Caki2 (cell line): ENCODE results near the gene RECQL5. TPM values are rescaled to one million over a fixed set of nuclear protein-coding genes. Genes with fewer than 3 reads are reported as not detected.

ENCODE experiments used
- DNase-seq: peaks from one replicate; pipeline ENCODE4 v3.0.0-alpha.2; 2015; ENCODE audit warnings: low read depth
- in situ Hi-C: cut with HindIII; loops from 2 replicates; pipeline ENCODE4 v1.10.0; 2016; ENCODE audit warnings: low sequenced_read_pairs, low pct_unique_long_range_greater_than_20kb, mixed read lengths
- total RNA-seq: library from RNA; depleted of rRNA; stranded (reverse); fragments of >200 nt; shearing (Covaris generic); gene quantifications from 2 replicates; pipeline ENCODE4 v1.2.3, GENCODE V29; 2014; ENCODE audit warnings: low replicate concordance

The RECQL5 gene
- total RNA-seq, 1 experiment from 2014 or later, result 38.9 TPM

DNA sequence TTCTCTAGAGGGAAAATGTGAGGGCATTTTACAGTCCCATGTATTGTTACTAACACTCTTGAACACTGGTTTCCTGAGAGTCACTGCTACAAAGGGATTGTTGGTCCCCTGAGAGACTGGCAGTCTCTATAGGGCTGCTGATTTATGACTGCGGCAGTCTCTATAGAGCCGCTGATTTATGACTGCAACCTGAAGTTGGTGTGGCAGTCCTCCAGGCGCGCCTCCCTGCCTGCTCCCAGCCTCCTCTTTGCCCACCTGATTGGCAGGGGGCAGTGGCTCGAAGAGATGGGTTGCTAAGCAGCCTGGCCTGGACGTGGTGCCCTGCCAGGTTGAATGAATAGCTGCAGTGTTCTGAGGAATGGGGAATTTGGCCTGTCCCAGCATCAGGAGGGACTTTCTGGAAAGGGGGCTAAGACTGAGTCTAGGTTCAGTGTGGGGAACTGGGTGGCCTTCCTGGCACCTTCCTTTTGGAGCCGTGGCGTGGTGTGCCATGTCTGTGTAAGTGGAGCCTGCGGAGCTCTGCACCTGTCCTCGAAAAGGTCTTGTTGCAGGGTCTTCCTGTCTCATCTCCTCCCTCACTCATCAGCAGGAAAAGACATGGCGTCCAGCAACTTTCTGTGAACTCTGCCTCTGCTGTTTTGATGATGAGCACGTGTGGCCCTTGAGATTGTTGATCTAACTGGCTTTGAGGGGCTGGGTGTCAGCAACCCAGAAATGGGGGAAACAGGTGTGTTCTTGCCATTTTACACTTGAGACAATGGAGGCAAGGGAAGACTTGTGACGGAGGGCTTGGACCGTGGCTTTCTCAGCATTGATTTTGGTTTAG, 25.1 kb upstream of the RECQL5 start:
- in situ Hi-C loops, result no loop called here
- DNase-seq, result no peak

DNA sequence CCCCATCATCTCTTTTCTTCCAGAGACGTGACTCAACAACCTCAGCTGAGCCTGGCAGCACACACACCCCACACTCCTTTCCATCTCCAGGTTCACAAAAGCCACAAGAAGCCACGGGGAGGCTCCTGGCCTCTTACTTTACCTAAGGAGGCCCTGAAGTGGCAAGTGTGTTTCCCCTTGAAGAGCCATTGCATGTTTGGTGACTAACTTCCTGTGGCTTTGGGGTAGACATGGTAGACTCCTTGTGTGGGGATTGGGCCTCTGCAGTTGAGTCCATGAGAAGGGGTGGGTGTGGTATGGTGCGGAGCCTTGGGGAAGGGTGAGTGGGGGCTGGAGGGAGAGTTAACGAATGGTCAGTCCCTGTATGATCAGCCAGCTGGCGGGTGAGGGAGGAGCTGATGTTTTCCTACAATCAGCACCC, 24.4 kb upstream of the RECQL5 start:
- no peak for DNase-seq
- in situ Hi-C loops, result no loop called here

DNA sequence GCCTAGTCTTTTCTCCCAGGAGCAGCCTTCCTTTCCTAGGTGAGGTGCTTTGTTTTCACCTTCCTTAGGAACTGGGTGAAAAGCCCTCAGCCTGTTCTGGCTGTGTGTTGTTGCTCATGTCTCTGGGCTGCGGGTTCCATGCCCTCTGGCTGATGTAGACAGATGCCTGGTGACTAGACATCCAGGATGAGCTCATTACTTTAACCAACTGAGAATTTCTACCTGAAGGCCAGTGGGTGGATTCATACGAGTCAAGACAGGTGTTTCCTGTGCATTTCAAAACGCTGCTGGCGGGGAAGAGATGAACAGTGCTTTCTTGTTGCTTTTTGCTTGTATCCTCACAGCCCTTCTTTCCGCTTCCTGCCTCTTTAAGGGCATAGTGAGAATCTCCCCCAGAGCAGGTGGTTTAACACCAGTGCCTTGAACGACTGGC, 22.5 kb upstream of the RECQL5 start:
- in situ Hi-C loops, result no loop called here
- DNase-seq, result no peak

DNA sequence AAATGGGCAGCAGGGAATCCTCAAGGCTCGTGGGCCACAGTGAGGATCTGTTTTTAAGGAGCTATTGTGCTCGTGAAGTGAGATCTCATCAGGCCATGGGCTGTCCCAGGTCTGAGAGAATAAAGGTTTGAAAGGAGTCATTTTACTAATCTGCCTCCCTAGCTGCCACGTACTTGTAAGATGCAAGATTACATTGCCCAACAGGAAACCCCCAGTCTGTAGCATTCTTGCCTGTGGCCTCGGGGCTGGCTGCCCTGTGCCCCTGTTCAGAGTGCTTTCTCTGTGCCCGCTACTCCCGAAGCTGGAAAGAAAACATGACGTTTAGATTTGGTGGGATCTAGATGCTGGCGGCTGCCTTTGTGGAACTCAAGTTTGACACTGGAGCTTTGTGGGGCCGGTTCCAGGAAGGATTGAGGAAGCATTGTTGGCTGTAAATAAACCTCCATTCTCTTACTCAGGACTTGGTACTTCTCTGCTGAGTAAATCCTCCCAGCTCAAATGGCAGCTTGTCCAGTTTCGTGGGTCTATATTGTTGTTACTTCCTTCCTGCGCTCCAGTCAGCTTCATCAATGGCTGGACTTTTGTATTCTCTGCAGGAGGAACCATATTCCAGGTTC, 21.4 kb upstream of the RECQL5 start:
- in situ Hi-C loops, result no loop called here

DNA sequence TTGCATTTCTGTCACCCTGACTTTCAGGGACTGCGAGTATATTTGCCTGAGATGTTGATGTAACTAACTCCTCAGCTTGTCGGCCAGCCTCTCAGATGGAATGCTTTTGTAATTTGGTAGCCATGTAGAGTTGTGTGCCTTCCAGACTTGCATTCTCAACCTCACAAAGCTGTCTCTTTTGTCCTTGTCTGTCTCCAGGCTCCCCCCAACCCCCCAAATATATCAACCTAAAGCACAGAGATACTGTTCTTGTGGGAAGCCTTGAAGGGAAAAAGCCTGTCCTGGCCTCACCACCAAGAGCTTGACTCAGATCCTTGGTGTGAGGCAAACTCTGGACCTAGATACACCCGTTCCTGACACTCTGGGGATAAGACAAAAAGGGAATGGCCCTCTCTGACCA, 18.5 kb upstream of the RECQL5 start:
- in situ Hi-C loops, result no loop called here
- DNase-seq, result no peak

More for the DNA sequence above, 21.4 kb upstream of the RECQL5 start:
- DNase-seq, result no peak

DNA sequence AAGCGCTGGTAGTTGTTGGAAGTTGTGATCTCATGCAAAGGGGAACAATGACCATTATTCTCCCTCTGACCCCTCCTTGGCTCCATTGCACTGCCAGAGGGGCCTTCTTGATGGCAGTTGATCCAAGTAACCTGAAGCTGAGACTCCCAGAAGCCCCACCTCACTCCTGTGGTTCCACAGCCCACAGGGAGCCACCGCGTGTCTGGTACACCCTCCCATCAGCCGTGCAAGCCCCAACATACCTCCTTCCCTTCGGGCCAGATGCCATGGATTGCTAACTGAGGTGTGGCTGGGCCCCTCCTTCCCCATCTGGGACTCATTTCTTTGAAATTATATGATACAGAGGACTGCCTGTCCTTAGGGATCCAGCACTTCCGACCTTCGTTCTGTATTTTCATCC, 18.0 kb upstream of the RECQL5 start:
- no peak for DNase-seq
- in situ Hi-C loops, result no loop called here

DNA sequence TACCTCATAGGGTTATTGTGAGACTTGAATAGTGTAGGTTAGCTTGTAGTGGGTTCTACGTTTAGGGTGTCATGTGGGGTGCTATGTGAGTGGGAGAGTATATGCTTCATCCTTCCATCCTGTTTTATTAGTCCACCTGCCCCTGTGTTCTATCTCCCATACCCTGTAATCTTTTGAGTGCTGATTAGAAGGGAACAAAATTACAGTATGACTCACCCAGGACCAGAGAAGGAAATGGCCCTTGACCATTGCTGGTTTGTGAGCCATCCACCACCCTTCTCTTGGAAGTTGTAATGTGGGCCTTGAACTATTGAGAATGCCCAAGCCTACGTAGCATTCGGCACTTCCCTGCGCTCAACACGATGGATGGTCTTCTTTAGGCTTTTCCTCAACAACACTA, 17.3 kb upstream of the RECQL5 start:
- in situ Hi-C loops, result no loop called here
- no peak for DNase-seq

DNA sequence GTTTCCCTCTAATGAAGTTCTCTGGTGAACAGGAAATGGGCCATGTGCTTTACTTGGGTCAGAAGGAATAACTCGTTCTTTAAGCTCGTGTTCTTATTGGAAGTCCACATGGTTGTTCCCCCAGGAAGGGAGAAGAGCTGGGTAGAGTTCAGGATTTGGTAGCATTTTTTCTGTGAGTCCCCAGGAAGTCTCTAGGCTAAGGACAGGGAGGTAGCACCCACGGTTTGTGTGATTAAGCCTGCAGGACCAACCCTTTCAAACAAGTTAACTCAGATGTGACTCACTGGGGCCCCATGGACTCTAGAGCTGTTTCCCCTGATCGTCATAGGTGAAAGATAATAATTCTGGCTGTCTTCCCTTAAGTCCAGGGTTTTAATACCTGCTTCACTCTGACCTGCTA, 16.6 kb upstream of the RECQL5 start:
- DNase-seq, result peak; percentile 41
- in situ Hi-C loops, result no loop called here

DNA sequence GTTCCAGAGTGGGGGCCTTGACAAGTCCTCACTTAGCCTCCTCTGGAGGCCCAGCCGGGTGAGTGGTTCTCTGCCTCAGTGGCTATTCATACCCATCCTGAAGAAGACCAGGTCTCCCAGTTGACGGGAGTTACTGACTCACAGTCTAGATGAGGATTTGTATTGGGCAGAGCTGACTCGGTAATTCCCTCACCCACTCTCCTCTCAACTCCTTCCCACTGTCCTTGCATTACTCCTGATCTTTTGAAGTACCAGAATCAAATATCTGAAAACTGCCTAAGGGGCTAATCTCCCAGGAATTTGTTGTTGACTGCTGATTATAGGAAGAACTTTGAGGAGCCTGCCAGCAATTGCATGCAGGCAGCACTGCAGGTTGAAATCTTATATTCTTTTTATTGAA, 14.3 kb upstream of the RECQL5 start:
- in situ Hi-C loops, result no loop called here
- no peak for DNase-seq

DNA sequence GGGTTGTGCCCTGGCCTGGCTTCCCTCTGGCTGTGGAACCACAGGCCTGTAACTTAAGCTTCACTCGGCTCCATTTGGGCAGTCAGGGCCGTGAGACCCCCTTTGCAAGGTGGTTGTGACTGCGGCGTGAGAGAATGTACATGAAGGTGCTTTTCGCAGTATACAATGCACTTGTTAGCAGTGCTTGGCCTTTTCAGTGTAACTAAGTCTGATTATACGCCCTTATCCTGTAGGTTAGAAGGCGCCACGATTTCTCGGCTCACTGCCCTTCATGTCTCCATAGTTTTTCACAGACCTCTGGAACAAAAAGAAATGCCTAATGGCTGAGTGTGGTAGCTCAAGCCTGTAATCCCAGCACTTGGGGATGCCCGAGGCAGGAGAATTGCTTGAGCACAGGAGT, 13.5 kb upstream of the RECQL5 start:
- no peak for DNase-seq
- in situ Hi-C loops, result no loop called here

DNA sequence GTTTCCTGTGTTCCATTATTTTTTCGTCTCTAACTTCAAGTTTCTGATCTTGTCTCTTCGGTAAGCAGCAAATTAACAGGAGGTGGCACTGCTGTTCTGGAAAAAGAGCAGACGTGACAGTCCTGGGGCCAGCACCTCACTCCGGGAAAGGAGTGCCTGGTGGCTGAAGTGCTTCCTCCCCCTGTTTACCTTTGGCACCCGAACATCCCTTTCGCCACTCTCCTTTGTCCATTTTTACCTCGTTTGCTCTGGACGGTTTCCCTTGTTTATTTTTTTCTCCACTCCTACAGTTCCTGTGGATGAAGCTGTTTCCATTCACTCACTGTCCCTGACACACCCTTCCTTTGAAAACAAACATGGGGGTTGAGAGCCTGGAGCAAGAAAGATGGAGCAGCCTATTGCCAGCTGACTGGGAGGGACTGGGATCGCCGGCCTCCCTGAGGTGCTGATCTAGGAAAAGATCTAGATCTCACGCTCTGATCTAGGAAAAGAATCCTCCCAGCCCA, 12.8 kb upstream of the RECQL5 start:
- DNase-seq, result peak; percentile 84
- in situ Hi-C loops, result no loop called here

DNA sequence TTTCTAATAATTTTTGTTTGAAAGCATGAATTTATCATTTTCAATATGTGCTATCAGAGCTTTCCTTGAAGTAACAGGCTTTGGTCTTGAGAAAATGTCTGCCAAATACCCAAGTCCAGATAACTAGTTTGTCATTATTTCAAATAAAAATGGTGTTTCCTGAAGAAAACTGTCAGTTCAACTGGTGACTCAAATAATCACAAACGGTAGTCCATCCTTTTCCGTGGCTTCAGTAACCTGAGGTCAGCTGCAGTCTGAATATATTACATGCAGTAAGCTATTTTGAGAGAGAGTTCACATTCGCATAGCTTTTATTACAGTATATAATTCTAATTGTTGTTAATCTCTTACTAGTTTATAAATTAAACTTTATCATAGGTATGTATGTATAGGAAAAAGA, 9.5 kb upstream of the RECQL5 start:
- in situ Hi-C loops, result no loop called here
- DNase-seq, result no peak

DNA sequence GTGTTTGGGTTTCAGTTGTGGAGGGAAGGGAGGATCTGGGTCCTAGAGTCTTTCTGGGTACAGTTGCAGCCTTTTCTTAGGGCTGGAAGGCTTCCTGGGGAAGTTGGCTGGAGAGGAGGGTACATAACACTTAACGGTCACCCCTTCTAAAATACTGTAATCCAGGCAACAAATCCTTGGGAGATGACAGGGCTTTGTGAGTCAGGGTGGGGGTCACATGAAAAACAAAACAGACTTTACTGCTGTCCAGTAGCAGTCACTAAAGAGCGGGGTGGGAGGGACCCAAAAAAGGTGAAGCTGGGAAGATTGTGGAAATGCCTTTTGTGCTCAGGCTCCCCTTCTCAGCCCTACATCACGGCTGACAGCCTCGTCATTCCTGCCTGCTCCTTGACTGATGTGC, 6.5 kb upstream of the RECQL5 start:
- in situ Hi-C loops, result no loop called here
- no peak for DNase-seq

DNA sequence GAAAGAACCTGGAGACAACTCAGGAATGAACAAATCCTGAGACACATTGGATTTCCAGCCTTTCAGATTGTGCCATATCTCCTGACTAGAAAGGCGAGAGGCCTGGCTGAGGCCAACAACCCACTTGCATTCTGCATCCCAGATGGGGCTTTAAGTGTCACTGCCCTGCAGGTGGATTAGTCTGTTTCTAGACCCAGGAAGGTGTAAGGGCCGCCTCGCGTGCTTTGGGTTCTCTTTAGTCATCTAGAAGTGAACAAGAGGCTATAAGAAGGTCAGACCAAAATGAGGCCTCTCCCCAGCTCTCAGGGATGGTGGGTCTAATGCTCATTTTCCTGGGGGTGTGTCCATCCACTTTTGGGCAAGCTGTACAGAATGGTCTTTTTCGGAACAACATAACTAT, 5.1 kb upstream of the RECQL5 start:
- in situ Hi-C loops, result no loop called here
- DNase-seq, result no peak

DNA sequence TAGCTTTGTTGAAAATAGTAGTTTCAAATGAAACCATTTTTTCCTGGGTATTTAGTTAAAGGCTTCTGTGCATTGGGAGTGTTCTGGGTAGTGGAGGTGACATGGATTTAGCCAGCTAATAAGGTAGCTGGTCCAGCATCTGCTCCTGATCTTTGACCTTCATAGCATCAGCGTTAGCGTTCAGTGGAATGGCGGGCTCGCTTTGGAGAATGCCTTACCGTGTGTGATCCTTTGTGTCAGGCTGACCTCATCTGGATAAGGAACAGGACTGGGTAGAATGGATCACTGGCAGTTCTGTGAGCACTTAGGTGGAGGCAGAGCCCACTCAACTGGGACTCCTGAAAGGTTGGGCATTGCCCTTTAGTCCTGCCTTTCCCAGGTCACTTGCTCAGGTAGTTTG, 3.9 kb upstream of the RECQL5 start:
- no peak for DNase-seq
- in situ Hi-C loops, result no loop called here

DNA sequence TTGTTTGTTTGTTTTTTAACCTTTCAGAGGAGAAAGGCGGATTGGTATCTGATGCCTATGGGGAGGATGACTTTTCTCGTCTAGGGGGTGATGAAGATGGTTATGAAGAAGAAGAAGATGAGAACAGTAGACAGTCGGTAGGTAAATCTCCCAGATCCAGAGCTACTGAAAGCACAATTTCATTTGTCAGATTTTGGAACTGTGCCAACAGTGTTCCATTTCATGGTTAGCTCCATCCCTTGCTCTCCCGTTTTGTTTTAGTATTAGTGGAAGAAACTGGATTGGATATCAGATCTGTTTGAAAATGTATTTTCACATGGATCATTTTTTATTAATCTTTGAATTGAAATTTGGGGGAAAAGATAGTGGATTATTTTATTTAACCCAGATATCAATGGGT, 1.5 kb upstream of the RECQL5 start:
- no peak for DNase-seq
- in situ Hi-C loops, result no loop called here

DNA sequence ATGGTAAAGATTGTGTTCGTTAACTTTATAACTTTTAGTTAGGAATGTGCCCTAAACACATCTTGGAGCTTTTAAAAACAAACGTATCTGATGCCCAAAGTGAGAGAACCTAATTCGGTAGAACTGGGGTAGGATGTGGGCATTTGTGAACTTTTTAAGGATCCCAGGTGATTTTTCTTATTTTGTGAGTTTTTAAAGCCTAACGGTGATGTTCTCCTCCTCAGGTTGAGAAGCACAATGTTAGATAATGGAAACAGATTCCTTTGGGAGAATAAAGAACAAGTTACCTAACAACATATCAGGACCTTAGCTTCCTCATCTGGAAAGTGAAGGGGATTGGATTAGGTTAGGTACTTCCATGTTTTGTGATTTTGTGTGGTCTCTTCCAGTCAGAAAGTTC, 871 bp upstream of the RECQL5 start:
- in situ Hi-C loops, result no loop called here
- DNase-seq, result no peak

DNA sequence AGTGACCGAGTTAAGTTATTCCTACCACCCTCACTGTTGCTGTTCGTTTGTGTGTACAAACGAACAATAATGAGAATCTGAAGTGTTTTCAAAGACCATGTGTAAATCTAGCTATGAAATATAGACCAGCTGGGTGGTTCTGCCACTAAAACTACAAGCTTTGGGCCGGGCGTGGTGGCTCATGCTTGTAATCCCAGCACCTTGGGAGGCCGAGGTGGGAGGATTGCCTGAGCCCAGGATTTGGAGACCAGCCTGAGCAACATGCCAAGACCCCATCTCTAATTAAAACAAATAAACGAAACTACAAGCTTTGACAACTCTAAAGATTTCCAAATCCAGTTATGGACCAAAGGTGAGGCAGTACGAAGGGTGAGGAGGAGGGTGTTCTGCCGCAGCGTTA, 973 bp downstream of the RECQL5 start:
- DNase-seq, result no peak
- in situ Hi-C loops, result no loop called here

DNA sequence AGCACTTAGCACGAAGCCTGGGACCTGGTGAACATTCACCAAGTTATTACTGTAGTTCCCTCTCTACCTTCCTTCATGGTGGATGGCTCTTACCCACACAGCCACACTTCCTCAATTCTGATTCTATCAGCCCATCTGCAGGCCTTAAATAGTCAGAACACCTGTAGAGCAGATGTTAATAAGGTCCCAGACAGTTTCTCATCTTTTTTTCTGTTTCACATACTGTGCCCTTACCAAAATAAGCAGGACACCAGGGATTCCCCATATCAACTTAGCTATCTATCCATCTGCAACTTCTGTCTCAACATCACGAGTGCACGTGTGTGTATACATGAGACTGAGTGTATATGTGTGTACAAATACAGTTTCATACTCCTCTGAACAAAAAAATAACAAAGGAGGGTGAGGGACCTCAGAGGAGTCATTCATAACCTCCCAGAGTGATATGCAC, 2.8 kb downstream of the RECQL5 start:
- in situ Hi-C loops, result no loop called here

DNA sequence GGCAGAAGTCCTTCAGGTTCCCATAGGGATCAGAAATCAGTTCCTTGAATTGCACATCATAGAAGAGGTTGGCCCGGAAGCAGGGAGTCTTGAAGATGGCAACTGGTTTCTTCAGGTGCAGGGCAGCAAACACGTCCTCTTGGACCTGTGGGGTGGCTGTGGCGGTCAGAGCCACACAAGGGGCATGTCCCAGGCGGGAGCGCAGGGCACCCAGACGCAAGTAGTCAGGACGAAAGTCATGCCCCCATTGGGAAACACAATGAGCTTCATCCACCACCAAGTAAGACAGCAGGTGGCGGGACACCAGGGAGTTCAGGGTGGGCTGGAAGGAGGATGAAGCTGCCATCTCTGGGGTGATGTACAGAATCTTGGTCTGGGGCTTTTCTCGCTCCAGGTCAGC, 4.4 kb downstream of the RECQL5 start:
- no peak for DNase-seq
- in situ Hi-C loops, result no loop called here

More for the DNA sequence above, 2.8 kb downstream of the RECQL5 start:
- DNase-seq, result no peak
